A204.1 (cell line): Measurements from ENCODE around the gene ASIC3.

ENCODE experiments used
- FAIRE-seq: peaks from 2 replicates; lab custom pipeline; 2012; peaks lifted over from hg19 to GRCh38; lab: Jason Lieb, UNC

The ASIC3 gene

DNA sequence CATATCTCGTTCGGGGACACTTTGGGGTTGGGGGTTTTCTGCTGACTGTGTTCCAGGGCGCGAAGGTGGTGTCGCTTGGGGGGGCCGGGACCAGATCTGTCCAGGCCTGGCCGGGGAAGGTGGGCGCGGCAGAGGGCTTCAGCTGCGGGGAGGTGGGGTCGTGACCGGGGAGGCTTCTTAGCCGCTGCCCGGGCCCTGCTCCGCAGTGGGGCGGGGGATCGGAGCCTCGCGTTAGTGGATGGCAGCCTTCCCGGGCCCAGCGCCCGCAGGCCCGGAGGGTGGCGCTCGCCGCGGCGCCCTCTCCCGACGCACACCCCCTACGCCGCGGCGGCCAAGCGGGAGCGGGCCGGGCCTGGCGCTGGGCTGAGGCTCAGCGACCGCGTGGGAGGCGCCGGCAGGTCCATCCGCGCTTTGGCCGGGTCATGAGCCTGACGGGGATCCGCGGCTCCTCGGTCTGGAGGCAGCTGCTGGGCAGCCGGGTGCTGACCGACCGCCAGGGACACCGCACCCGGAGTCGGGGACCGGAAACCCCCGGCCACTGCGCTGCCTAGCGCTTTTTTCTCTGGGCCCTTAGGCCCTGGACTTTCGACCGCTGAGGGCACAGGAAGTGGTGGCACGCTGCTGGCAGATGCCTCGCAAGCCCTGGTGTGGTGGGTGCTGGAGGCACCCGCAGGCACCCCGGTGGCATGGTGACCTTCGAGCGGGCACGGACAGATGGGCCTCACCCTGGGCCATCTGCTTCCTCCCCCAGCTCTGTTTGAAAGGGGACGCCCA, 39.1 kb downstream of the ASIC3 start:
- no peak for FAIRE-seq

DNA sequence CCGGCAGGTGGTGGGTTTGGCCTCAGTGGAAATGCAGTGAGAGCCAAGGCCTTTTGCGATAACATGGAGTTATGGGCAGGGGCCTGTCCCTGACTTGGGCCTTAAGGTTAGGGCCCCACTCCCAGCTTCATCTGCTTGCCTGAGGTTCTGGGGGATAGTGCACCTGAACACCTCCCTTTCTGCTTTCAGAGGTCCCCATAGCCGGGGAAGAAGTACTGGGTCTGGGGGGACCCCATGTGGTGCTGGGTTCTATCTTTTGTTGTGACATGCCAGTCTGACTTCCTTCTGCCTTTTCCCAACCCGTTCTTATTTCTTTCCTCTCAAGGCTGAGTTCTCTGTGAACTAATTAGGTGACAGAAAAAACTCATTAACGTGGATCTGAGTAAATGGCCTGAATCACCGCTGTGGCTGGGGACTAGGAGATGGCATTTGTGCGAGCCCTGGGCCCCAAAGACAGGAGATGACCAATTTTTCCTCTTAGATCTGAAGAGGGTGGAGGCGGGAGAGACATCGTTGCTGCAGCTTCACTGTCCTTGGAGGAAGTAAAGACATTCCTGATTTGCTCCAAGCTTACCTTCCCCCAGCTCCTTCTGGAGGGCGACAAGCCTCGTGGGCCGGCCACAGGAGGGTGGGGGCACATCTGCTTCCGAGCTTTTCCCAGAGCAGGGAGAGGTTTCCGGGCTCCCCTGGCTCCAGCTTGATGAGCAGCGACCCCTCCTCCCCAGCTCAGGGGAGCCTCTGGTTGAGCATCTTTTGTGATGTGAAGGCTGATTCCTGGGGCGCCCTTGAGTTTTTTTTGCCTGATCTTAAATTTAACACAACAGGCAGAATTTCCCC, 39.9 kb downstream of the ASIC3 start:
- FAIRE-seq: no peak

DNA sequence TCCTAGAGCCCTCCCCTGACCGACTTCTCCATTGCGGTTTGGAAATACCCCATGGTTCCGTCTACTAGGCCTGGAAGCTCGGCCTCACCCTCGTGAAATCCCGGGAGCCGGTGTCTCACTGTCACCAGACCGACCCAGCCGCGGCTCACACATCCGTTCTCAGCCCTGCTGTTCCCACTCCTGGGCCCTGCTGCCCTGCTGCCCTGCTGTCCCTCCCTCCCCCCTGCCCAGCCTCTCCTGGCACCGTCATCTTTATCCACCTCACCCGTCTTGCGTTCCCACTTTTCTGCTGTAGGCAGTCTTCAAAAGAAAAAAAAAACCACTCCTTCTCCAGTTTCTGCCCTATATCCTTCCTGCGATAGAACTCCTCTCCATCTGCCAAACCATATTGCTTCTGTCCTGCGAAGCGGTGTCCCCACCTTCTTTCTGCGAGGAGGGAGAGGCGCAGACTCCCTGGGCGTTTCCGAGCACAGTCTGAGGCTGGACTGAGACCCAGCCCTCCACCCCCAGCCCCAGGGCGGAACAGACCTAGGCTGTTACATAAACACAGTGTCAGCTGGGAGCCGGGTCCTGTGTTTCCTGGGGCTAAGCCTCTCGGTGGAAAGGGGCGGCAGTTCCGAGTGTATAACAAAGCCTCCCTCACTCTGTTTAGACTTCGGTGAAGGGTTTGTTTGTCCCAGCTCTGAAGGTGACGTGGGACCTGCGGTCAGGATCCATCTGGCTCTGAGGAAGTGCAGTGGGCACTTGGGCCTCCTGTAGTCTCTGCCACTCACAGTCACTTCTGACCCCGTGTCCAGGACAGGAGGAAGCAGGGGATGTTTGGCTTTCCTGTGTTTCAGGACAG, 40.7 kb downstream of the ASIC3 start:
- no peak for FAIRE-seq

DNA sequence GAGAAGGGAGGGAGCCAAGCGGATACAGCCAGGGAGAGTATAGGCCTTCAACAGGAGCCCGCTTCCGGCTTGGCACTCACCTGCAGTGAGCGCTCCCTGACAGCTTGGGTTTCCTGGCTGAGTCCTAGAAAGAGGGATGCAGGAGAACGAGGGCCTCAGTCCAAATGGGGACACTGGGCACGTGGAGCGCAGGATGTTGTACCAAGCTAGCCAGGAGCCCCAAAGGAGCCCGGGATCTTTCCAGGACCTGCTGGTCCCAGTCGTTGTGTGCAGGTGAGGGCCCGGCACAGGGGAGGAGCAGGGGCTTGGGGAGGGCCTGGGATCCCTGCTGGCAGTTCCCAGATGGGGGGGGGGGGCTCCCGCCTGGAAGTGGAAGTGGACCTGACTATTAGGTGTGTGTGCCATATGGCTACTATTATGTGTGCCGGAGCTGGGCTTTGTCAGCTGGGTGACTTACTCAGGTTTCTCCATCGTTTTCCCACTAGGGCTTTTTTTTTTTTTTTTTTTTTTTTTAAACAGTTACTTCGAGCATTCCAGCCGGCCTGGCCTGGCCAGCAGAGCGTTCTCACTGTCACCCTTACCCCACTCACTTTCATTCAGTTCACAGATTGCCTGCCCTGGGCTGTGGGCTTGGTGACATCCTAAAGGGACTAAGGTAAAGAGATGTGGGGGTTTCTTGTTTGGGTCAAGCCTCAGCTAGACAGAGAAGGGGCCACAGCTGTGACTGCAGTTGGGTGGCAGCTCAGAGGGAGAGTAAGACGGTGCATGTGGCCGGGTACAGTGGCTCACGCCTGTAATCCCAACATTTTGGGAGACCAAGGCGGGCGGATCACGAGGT, 41.8 kb downstream of the ASIC3 start:
- FAIRE-seq: no peak

DNA sequence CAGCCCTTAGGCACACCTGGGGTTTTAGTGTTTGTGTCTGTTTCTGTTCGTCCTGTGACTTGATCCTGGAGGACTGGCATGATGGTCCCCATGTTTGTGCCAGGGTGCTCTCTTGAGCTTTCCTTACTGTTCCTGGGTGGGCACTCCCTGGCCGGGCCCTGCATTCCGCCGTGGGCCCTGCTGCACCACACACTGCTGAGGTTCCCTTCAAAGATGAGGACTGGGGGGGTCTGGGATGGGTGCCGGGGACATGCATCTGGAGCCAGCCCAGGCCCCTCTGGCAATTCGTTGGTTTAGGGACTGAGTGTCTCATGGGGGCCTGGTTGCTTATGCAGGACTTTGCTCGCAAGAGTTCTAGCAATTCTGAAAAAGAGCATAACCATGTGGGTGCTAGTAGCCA, 42.7 kb downstream of the ASIC3 start:
- FAIRE-seq: no peak

DNA sequence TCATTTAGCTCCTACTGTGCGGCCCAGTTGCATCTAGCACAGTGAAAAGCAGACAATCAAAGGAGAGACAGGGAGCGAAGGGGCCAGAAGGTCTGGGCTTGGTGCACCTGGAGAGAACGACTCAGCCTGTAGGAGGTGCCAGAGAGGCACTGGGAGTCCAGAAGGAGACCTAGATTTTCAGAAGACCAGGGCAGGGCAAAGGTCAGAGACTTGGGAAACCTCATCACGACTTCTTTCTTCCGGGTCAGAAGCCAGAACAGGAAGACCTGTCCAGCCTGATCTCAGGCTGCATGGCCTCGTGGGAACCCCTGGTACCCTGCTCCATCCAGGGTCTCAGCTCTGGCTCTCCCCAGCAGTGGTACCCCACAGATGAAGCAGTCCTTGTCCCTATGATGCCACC, 43.1 kb downstream of the ASIC3 start:
- FAIRE-seq: no peak

DNA sequence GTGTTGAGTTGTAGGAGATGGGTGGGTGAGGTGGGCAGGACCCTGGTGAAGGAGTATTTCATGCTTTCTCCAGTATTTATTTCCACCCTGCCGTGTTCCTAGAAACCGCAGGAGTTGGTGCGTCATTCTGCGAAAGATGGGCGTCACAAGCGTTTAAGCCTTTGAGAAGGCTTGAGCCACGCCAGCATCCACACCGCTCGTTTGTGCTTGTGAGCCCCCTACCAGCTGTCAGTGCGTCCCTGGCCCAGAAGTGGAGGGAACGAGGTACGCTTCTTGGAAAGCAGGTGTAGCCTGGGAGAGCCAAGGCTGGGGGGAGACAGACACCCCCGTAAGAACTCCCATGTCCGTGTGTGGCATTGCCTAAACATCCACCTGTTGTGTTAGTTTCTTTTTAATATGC, 43.7 kb downstream of the ASIC3 start:
- FAIRE-seq: no peak

DNA sequence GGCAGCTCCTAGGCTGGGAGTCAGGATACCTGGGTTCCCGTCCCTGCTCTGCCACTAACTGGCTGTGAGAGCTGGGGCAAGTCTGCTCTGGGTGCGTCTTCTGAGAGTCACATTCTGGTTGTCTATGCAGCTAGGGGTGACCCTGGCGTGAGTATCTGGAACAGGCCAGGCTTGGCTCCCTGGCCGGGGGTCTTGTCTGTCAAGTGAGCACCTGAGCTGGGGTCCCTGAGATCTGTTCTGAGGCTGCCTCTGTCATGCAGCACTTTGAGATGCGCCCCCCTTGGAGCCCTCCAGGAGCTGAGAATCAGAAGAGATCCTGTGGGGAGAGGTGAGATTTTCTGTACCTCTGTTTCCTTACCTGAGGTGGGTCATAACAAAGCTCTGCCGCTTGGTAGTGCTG, 45.4 kb downstream of the ASIC3 start:
- no peak for FAIRE-seq

DNA sequence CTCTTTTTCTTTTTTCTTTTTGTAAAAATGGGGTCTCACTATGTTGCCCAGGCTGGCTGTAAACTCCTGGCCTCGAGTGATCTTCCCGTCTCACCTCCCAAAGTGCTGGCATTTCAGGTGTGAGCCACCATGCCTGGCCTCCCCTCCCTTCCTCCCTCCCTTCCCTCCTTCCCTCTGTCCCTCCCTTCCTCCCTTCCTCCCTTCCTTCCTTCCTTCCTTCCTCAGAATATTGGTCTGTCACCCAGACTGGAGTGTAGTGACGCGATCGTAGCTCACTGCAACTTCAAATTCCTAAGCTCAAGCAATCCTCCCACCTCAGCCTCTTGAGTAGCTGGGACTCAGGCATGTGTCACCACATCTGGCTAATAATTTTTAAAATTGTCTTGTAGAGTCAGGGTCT, 46.3 kb downstream of the ASIC3 start:
- no peak for FAIRE-seq

DNA sequence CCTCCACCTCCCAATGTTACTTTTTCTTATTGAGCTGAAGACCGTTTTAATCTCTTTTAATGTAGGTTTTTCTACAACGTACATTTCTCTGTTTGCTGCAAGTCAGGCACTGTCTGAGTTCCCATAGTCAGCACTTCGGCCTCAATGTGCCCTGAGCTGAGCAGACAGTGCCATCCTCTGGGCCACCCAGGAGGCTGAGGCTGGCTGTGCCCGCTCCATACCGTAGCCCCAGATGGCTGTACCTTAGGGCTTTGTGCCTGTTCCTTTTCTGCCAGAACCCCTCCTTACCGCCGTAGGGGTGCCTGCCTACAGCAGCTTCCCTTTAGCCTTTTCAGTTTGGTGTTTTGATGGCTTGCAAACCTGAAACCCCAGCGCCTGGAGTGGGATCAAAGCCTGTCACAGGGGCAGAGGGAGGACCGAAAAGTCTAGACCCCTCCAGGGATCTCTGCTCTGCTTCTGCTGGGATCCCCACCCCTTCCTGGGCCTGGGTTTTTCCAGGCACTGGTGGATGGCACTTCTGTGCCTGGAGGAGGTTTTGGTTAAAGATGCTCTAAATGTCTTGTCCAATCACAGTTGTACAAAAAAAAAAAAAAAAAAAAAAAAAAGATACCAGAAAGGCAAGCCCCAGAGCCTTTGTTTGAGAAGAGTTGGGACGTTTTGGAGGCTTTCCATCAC, 46.9 kb downstream of the ASIC3 start:
- no peak for FAIRE-seq

DNA sequence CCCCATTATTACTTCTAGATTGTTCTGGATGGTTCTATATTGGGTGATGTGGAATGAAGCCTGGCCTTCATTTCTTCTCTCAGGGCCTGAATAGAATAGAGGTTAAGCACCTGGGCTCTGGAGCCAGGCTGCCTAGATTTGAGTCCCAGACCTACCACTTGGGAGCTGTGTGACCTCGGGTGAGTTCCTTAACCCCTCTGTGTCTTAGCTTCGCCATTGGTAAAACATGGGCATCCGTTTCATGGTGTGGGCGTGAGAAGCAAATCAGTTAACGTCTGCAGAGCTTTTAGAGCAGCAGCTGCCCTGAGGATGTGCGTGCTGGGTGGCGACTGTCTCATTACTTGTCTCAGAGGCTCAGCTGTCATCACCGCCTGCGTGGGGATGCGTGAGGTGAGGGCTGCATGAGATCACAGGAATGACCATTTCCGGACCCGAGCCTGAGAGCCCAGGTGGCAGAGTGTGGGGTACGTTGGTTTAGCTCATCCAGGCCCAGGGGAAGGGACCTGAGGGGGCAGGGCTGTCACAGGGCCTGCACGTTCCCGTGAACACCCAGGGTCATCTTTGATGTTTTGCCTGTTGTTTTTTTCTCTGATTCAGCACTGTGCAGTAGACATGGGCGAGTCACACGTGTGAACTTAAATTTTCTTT, 47.6 kb downstream of the ASIC3 start:
- FAIRE-seq: no peak

DNA sequence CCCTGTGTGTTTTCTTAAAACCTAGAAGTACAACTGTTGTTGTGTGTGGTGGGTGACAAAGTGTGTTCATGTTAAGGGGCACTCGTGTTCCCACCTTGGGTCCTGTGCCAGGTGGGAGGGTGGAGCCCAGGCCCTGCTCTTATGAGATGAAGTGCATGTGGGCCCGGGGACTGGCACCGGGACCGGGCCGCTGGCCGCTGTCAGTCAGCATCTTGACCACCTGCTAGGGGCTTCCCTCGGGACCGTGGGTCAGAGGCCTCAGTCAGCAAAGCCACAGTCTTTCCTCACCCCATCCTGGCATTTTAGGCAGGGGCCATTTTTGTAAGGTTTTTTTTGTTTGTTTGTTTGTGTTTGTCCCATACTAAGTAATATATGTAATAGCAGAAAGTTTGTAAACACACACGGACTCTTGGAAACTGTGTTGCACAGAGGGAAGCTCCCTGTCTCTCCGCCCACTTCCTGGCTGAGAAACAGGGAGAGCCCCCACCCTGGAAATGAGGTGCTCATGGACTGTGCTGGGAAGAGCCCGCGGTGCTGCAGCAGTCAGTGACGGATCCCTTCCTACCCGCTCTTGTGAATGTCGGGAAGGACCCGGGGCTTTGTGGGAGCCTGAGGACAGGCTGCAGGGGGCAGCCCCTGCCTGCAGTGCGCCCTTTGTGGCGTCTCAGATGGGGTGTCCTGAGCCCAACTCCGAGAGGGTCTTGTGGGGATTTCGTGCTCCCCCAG, 51.3 kb downstream of the ASIC3 start:
- FAIRE-seq: no peak

DNA sequence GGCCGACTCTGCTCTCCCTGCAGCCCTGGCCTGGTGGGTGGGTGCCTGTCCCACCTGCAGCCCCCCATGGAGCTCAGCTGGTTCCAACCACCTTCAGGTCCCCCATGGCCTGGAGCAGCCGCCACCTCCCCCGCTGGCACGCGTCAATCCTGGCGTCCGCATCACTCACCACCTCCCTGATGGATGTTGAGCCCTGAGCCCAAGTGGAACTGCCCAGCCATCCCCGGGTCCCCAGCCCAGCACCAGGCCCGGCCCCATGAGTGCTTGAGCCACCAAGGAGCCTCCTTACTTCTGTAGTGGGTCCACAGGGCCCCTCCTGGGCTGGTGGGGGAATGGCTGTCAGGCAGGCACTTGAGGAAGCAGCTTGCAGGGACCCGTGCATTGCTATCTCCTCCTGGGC, 52.6 kb downstream of the ASIC3 start:
- FAIRE-seq: no peak

DNA sequence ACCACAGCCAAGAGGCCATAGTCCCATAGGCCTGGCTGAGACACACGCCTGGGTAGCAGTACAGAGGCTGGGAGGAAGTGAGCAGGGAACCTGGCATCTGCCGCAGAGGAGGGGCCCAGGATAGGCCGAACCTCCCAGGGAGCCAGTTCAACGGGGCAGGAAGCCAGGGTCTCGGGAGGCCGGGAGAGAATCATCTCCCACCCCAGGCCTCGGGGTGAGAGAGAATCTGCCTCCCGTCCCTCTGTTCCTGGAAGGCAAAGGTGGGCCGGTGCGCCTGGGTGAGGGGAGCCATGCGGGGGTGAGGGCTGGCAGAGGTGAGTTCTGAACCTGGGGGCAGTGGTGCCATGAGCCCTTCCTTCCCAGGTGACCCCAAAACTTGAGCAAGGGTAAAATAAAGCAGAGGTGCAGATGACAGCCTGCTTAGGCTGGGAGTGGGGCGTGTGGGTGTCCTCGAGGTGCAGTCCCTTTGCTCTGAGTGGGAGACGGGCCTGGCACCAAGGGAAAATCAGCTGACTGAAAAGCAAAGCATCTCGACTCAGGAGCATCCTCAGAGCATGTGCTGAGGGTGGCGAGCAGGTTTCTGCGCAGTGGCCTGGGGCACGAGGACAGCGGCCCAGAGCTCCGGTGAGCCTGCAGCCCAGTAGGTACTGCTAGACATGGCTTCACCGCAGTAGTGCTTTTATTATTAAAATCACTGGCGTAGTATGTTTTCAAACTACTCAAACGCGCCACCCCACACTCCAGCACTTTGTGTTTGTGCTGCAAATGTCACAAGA, 53.5 kb downstream of the ASIC3 start:
- FAIRE-seq: no peak
